Ovary (tissue), 3 donors: Measurements from ENCODE around the gene ZNF827.

Experiments
- CTCF ChIP-seq, 3 donors: fragments of 450-650 bp in 2 of 3; fragments of 200-600 bp in 1 of 3; IDR thresholded peaks; one replicate each; pipeline versions ENCODE4 v1.5.1 to v1.8.0; 2016 to 2022; ENCODE audit warnings: antibody characterized with exemption in 3 of 3, mild to moderate bottlenecking in 1 of 3
- POLR2A ChIP-seq: fragments of 450-650 bp; IDR thresholded peaks from one replicate; pipeline ENCODE4 v1.6.1; 2017; ENCODE audit warnings: antibody characterized with exemption, mild to moderate bottlenecking, moderate library complexity
- donor health status: DM: no; HTN: no; CAD: no.

- TF ChIP-seq POLR2A, result no peak
- no peak for TF ChIP-seq CTCF (IDR thresholded peaks at IDR 0.05)
These were observed 116.9 kb downstream of the ZNF827 start for GRCh38 chr4:145821766-145822165.
